SK-N-MC (cell line): ENCODE data around the gene PPP6C.
"Not testable (repeated sequence)": the region's sequence is repeated elsewhere in the genome, so short reads cannot be mapped to it uniquely, and the experiment has no call there.

Experiments
- DNase-seq: peaks from one replicate; pipeline ENCODE4 v3.0.0-alpha.2; 2011; ENCODE audit warnings: low read depth, low spot score
- H3K27ac ChIP-seq: fragments of 200-600 bp; sonication (generic); 2 replicates; pipeline ENCODE4 v1.5.1; 2016; ENCODE audit warnings: mixed run types
- H3K36me3 ChIP-seq: fragments of 200-600 bp; sonication (generic); 2 replicates; pipeline ENCODE4 v1.6.1; 2017; ENCODE audit warnings: antibody characterized with exemption, low read length, mixed read lengths; ENCODE audit not compliant: insufficient read depth
- H3K4me3 ChIP-seq: fragments of 200-600 bp; sonication (generic); 2 replicates; pipeline ENCODE4 v1.5.1; 2016
- H3K9ac ChIP-seq: fragments of 200-600 bp; sonication (generic); 2 replicates; pipeline ENCODE4 v1.8.0; 2017; ENCODE audit warnings: mixed run types, mixed read lengths; ENCODE audit not compliant: insufficient read length
- H3K9me3 ChIP-seq: fragments of 200-600 bp; sonication (generic); 2 replicates; pipeline ENCODE4 v1.6.1; 2017; ENCODE audit warnings: low read depth, mild to moderate bottlenecking, antibody characterized with exemption, low read length, moderate library complexity, mixed read lengths
- EZH2 ChIP-seq: fragments of 200-600 bp; sonication (generic); IDR thresholded peaks from one replicate; pipeline ENCODE4 v1.6.1; 2017; ENCODE audit warnings: antibody characterized with exemption
- FOXP2 ChIP-seq: optimal IDR thresholded peaks from 2 replicates; pipeline ENCODE3; 2011; ENCODE audit warnings: mild to moderate bottlenecking, moderate library complexity; ENCODE audit not compliant: insufficient read depth; ENCODE audit errors: extremely low read length, control extremely low read depth
- POLR2AphosphoS5 ChIP-seq: IDR thresholded peaks from 2 replicates; pipeline ENCODE4 v1.6.1; 2012; ENCODE audit warnings: mild to moderate bottlenecking, low read depth, low read length, borderline replicate concordance

PPP6C gene

DNA sequence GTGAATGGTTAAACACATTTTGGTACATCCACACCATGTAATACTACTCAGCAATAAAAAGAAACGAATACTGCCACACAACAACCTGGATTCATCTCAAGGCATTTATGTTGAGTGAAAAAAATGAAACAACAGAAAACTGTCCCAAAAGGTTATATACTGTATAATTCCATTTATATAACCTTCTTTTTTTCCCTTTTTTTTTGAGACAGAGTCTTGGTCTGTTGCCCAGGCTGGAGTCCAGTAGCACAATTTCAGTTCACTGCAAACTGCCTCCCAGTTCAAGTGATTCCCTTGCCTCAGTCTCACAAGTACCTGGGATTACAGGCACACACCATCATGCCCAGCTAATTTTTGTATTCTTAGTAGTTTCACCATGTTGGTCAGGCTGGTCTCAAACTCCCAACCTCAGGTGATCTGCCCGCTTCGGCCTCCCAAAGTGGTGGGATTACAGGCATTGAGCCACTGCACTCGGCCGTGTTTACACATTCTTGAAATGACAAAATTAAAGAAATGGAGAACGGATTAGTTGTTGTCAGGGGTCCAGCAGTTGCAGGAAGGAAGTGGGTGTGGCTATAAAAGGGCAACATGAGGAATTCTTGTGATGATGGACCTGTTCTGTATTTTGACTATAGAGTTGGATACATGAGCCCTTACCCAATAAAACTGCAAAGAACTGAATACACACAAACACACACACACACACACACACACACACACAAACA, 17.4 kb downstream of the PPP6C start:
- DNase-seq, result no peak
- TF ChIP-seq EZH2 (no peak), FOXP2 (no peak), POLR2AphosphoS5 (no peak)
- Histone ChIP-seq H3K9me3 (no peaks in the 10 kb centered on the region), H3K9ac (no peak overlapping the region), H3K4me3 (no peak overlapping the region), H3K36me3 (peaks cover 25% of the 10 kb centered on the region), H3K27ac (no peak overlapping the region; the same call in 1 of the 2 replicates)

DNA sequence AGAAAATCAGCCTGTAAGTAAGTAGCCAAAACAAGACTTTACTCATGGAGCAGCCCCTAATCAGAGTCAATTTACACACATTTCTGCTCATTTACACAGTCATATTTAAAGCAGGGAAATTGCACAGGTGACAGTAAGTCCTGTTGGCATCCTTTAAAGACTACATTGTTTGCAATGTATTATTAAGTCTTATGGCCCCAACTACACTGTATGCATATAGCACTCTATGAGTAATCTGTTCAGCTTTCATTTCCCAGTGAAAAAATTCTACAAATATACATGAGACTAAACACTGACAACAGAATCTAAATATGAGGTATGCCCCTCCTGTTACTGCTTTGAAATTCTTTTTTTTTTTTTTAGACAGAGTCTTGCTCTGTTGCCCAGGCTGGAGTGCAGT, 19.7 kb downstream of the PPP6C start:
- Histone ChIP-seq H3K9ac (no peak overlapping the region), H3K4me3 (no peak overlapping the region), H3K9me3 (no peaks in the 10 kb centered on the region), H3K36me3 (peaks cover 29% of the 10 kb centered on the region), H3K27ac (no peak overlapping the region)
- DNase-seq, result no peak
- TF ChIP-seq FOXP2 (no peak), EZH2 (no peak), POLR2AphosphoS5 (no peak)

DNA sequence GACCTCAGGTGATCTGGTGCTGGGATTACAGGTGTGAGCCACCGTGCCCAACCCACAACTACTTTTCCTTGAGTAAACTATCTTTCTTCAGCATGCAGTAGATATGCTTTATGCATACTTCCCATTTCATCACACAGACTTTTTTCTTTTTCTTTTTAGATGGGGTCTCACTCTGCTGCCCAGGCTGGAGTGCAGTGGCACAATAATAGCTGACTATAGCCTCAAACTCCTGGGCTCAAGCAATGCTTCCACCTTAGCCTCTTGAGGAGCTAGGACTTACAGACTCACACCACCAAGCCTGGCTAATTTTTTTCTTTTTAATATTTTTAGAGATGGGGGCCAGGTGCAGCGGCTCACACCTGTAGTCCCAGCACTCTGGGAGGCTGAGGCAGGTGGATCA, 22.8 kb downstream of the PPP6C start:
- Histone ChIP-seq H3K27ac (no peak overlapping the region), H3K9me3 (no peaks in the 10 kb centered on the region), H3K9ac (no peak overlapping the region), H3K4me3 (no peak overlapping the region), H3K36me3 (peaks cover 29% of the 10 kb centered on the region)
- no peak for TF ChIP-seq FOXP2
- no peak for DNase-seq

DNA sequence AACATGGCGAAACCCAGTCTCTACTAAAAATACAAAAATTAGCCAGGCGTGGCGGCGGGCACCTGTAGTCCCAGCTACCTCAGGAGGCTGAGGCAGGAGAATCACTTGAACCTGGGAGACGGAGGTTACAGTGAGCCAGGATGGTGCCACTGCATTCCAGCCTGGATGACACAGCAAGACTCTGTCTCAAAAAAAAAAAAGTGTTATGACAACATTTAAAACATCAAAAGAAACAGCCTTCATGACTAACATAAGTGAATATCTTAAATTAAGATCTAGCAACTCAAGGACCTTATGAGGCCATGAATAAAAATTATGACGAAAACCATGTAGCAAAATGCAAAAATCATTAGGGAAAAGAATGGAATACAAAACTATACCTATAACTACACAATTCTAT, 26.7 kb downstream of the PPP6C start:
- not testable (repeated sequence) for H3K9me3 ChIP-seq

DNA sequence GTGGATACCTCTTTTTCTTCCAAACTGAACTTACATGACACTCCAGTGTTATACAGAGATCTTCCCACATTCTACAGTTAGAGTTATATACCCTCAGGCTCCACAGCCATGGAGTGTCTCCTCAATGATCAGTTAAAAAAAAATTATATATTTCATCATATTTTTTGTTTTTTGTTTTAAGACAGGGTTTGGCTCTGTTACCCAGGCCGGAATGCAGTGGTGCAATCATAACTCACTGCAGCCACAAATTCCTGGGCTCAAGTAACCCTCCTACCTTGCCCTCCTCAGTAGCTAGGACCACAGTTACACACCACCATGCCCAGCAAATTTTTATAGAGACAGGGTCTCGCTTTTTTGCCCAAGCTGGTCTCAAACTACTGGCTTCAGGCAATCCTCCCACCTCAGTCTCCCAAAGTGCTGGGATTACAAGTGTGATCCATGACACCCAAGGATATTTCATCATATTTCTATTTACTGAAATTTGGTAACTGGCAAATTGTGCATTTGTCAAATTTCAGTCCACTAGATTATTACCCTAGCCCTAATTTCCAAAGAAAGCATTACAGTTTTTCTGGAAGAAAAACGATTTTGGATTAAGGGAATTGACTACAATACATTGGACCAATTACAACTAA, 28.2 kb downstream of the PPP6C start:
- Histone ChIP-seq H3K9me3 (no peaks in the 10 kb centered on the region), H3K27ac (peak overlapping the region; percentile 72), H3K9ac (no peak overlapping the region), H3K36me3 (peaks cover 14% of the 10 kb centered on the region), H3K4me3 (no peak overlapping the region)
- no peak for DNase-seq
- TF ChIP-seq POLR2AphosphoS5 (no peak), FOXP2 (no peak), EZH2 (no peak)

More for the DNA sequence above, 26.7 kb downstream of the PPP6C start:
- not testable (repeated sequence) for H3K27ac ChIP-seq, H3K9ac ChIP-seq, H3K4me3 ChIP-seq, DNase-seq
- H3K36me3 ChIP-seq, result peaks cover 14% of the 10 kb centered on the region

DNA sequence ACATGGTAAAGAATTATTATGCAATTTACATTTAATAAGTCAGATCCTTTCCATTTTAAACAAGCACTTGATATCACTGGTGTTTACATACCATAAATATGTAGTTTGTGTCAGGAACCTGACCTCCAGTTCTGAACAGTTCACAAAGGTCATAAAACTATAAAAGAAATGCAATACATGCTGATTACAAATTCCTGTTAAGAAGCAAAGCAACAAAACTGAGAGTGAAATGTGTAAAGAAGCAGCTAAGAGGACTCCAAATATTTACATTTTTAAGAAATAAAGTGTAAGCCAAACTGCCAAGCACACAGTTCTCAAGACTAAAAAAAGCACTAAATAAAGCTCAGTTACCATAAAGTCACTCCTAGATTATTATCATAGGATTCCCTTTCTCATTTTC, 28.9 kb downstream of the PPP6C start:
- H3K4me3 ChIP-seq, result no peak overlapping the region
- H3K9me3 ChIP-seq, result no peaks in the 10 kb centered on the region
- no peak overlapping the region for H3K9ac ChIP-seq
- peaks cover 10% of the 10 kb centered on the region for H3K36me3 ChIP-seq
- H3K27ac ChIP-seq, result peak overlapping the region; percentile 72
- no peak for DNase-seq
- TF ChIP-seq EZH2 (no peak), POLR2AphosphoS5 (no peak), FOXP2 (no peak)

DNA sequence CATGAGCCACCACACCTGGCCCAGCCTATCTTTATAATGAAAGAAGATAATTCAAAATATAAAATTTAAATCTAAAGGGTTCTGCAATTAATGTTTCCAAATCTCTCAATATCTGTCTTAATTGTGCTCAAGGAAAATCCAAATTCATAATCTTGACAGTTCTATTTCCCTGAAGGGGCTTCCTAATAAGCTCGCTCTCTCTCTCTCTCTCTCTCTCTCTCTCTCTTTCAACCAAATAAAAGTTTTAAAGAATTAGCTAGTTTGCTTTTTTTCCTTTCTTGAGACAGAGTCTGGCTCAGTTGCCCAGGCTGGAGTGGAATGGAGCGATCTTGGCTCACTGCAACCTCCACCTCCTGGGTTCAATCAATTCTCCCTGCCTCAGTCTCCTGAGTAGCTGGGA, 33.1 kb downstream of the PPP6C start:
- Histone ChIP-seq H3K9ac (no peak overlapping the region), H3K36me3 (peaks cover 33% of the 10 kb centered on the region), H3K9me3 (no peaks in the 10 kb centered on the region), H3K27ac (no peak overlapping the region), H3K4me3 (no peak overlapping the region)
- TF ChIP-seq FOXP2 (no peak), EZH2 (no peak), POLR2AphosphoS5 (no peak)
- DNase-seq, result no peak

DNA sequence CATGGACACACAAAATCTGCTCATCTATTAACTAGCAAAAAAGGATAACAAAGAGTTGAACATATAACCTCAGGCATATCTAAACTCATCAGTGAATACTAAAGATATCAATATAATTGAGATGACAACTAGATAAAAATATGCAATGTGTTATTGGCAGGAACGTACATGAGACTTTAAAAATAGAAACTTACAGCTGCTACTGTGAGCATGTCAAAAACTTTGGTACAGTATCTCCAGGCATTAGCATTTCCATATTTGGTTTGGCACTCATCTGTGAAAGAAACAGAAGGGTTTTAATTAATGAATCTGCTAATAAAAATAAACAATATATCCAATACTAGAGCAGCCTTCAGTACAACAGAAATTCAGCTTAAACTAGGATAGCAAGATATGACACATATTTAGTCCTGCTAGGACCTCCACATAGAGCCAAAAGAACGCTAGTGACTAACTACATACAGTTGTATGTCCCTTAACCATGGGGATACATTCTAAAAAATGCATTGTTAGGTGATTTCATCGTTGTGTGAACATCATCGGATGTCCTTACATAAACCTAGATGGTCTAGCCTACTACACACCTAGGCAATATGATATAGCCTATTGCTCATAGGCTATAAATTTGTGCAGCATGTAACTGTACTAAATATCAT, 35.8 kb downstream of the PPP6C start:
- peaks cover 47% of the 10 kb centered on the region for H3K36me3 ChIP-seq

DNA sequence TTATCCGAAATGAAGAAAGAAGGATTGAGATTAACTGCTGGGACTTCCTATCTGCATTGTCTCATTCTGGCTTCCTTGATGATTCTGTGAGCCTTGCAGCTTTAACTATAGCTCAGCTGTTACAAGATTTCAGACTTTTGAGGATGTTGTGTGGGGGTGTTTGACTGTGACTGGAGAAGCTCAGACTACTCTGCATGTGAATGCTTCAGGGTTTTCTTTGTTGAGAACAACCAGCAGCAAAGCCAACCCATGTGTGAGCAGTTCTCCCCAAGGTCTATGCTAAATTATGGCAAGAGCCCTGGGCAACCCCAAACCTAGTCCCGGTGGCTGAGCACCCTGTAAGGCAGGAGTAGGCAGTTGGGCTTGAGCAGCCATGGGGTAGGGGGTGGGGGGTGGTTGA, 37.9 kb downstream of the PPP6C start:
- Histone ChIP-seq H3K36me3 (peaks cover 47% of the 10 kb centered on the region), H3K9ac (no peak overlapping the region), H3K27ac (no peak overlapping the region), H3K4me3 (no peak overlapping the region), H3K9me3 (no peaks in the 10 kb centered on the region)
- no peak for DNase-seq
- TF ChIP-seq EZH2 (no peak), FOXP2 (no peak), POLR2AphosphoS5 (no peak)

More for the DNA sequence above, 35.8 kb downstream of the PPP6C start:
- no peak overlapping the region for H3K27ac ChIP-seq
- no peak overlapping the region for H3K9ac ChIP-seq
- H3K4me3 ChIP-seq, result no peak overlapping the region
- no peak for DNase-seq
- no peaks in the 10 kb centered on the region for H3K9me3 ChIP-seq
- TF ChIP-seq FOXP2, result no peak
- TF ChIP-seq POLR2AphosphoS5, result no peak
- TF ChIP-seq EZH2, result no peak
